ENCODE measurements around the gene SIGLEC12. TPM values are rescaled to one million over a fixed set of nuclear protein-coding genes. Genes with fewer than 3 reads are reported as not detected.
"Not testable (repeated sequence)": the region's sequence is repeated elsewhere in the genome, so short reads cannot be mapped to it uniquely, and the experiment has no call there.

Gene SIGLEC12
- total and polyA plus RNA-seq, 5 donors from 2014 or later = 0.57 to 1.3 TPM; not detected in 3

- no peak overlapping the region for H3K4me3 Mint-ChIP-seq
- DNase-seq (no peak), ATAC-seq (ENCODE audit: low read depth in 2 of 2) (no peak)
- Histone ChIP-seq H3K9me3 (ENCODE audit: control insufficient read depth in 2 of 2, low read length in 2 of 2) (no peaks in the 10 kb centered on the region), H3K27me3 (ENCODE audit: control insufficient read depth, insufficient read depth, low read length) (peaks cover 9% of the 10 kb centered on the region), H3K36me3 (ENCODE audit: control insufficient read depth, insufficient read depth, low read length) (no peaks in the 10 kb centered on the region), H3K27ac (ENCODE audit: insufficient read depth, low read length, poor library complexity, severe bottlenecking) (no peak overlapping the region), H3K4me1 (ENCODE audit: control insufficient read depth, insufficient read depth, low read length, poor library complexity, severe bottlenecking) (no peaks in the 10 kb centered on the region), H3K4me3 (ENCODE audit: low read depth, low read length) (no peak overlapping the region)
- H3K4me1 Mint-ChIP-seq = peaks cover 0 to 5% (median 2%) of the 10 kb centered on the region in 4 donors
- no peaks in the 10 kb centered on the region for H3K36me3 Mint-ChIP-seq
- no peaks in the 10 kb centered on the region for H3K9me3 Mint-ChIP-seq
- no peak overlapping the region for H3K27ac Mint-ChIP-seq
- peaks cover 38% of the 10 kb centered on the region for H3K27me3 Mint-ChIP-seq
These were observed 33.1 kb downstream of the SIGLEC12 start for GRCh38 chr19:51468545-51468920.

GRCh38 chr19:51467864-51468544 is 33.6 kb downstream of the SIGLEC12 start:
- H3K36me3 Mint-ChIP-seq = no peaks in the 10 kb centered on the region
- Histone ChIP-seq H3K4me1 (ENCODE audit: control insufficient read depth, insufficient read depth, low read length, poor library complexity, severe bottlenecking) (no peaks in the 10 kb centered on the region), H3K27me3 (ENCODE audit: control insufficient read depth, insufficient read depth, low read length) (peaks cover 9% of the 10 kb centered on the region), H3K27ac (ENCODE audit: insufficient read depth, low read length, poor library complexity, severe bottlenecking) (no peak overlapping the region), H3K36me3 (ENCODE audit: control insufficient read depth, insufficient read depth, low read length) (no peaks in the 10 kb centered on the region), H3K9me3 (ENCODE audit: control insufficient read depth in 2 of 2, low read length in 2 of 2) (no peaks in the 10 kb centered on the region), H3K4me3 (ENCODE audit: low read depth, low read length) (no peak overlapping the region)
- peaks cover 37% of the 10 kb centered on the region for H3K27me3 Mint-ChIP-seq
- no peak overlapping the region for H3K27ac Mint-ChIP-seq
- ATAC-seq (ENCODE audit: low read depth in 2 of 2) (no peak), DNase-seq (no peak)
- no peaks in the 10 kb centered on the region for H3K9me3 Mint-ChIP-seq
- H3K4me1 Mint-ChIP-seq = peaks cover 0 to 5% (median 2%) of the 10 kb centered on the region in 4 donors
- no peak overlapping the region for H3K4me3 Mint-ChIP-seq

GRCh38 chr19:51466723-51467122 is 34.9 kb downstream of the SIGLEC12 start:
- Mint-ChIP-seq H3K36me3 (no peaks in the 10 kb centered on the region), H3K27ac (no peak overlapping the region), H3K9me3 (no peaks in the 10 kb centered on the region), H3K4me3 (no peak overlapping the region), H3K4me1 (peaks cover 0 to 5% (median 2%) of the 10 kb centered on the region in 4 donors), H3K27me3 (peaks cover 38% of the 10 kb centered on the region)
- H3K4me3 ChIP-seq (ENCODE audit: low read depth, low read length) = no peak overlapping the region
- H3K4me1 ChIP-seq (ENCODE audit: control insufficient read depth, insufficient read depth, low read length, poor library complexity, severe bottlenecking) = no peaks in the 10 kb centered on the region
- no peaks in the 10 kb centered on the region for H3K9me3 ChIP-seq (ENCODE audit: control insufficient read depth in 2 of 2, low read length in 2 of 2)
- DNase-seq (no peak), ATAC-seq (ENCODE audit: low read depth in 2 of 2) (no peak)
- H3K27me3 ChIP-seq (ENCODE audit: control insufficient read depth, insufficient read depth, low read length) = peaks cover 6% of the 10 kb centered on the region
- H3K36me3 ChIP-seq (ENCODE audit: control insufficient read depth, insufficient read depth, low read length) = no peaks in the 10 kb centered on the region
- H3K27ac ChIP-seq (ENCODE audit: insufficient read depth, low read length, poor library complexity, severe bottlenecking) = no peak overlapping the region

- not testable (repeated sequence) for H3K9me3 ChIP-seq (ENCODE audit: control insufficient read depth in 2 of 2, low read length in 2 of 2); DNase-seq; H3K9me3 Mint-ChIP-seq; H3K36me3 ChIP-seq (ENCODE audit: control insufficient read depth, insufficient read depth, low read length); H3K27ac Mint-ChIP-seq; H3K36me3 Mint-ChIP-seq; H3K4me3 ChIP-seq (ENCODE audit: low read depth, low read length); H3K27ac ChIP-seq (ENCODE audit: insufficient read depth, low read length, poor library complexity, severe bottlenecking); ATAC-seq (ENCODE audit: low read depth in 2 of 2); H3K27me3 ChIP-seq (ENCODE audit: control insufficient read depth, insufficient read depth, low read length); H3K4me3 Mint-ChIP-seq; H3K4me1 ChIP-seq (ENCODE audit: control insufficient read depth, insufficient read depth, low read length, poor library complexity, severe bottlenecking); H3K4me1 Mint-ChIP-seq
- H3K27me3 Mint-ChIP-seq = peaks cover 38% of the 10 kb centered on the region
These were observed 37.5 kb downstream of the SIGLEC12 start for GRCh38 chr19:51463976-51464581.

GRCh38 chr19:51462681-51463080 is 38.9 kb downstream of the SIGLEC12 start:
- peaks cover 0 to 4% (median 2%) of the 10 kb centered on the region in 4 donors for H3K4me1 Mint-ChIP-seq
- Histone ChIP-seq H3K36me3 (ENCODE audit: control insufficient read depth, insufficient read depth, low read length) (no peaks in the 10 kb centered on the region), H3K4me1 (ENCODE audit: control insufficient read depth, insufficient read depth, low read length, poor library complexity, severe bottlenecking) (no peaks in the 10 kb centered on the region), H3K27ac (ENCODE audit: insufficient read depth, low read length, poor library complexity, severe bottlenecking) (no peak overlapping the region), H3K4me3 (ENCODE audit: low read depth, low read length) (no peak overlapping the region), H3K9me3 (ENCODE audit: control insufficient read depth in 2 of 2, low read length in 2 of 2) (no peaks in the 10 kb centered on the region), H3K27me3 (ENCODE audit: control insufficient read depth, insufficient read depth, low read length) (peaks cover 6% of the 10 kb centered on the region)
- peaks cover 35% of the 10 kb centered on the region for H3K27me3 Mint-ChIP-seq
- H3K27ac Mint-ChIP-seq = no peak overlapping the region
- no peak overlapping the region for H3K4me3 Mint-ChIP-seq
- peaks cover 0 to 1% (median 0%) of the 10 kb centered on the region in 7 donors for H3K9me3 Mint-ChIP-seq
- ATAC-seq (ENCODE audit: low read depth in 2 of 2) (no peak), DNase-seq (no peak)
- no peaks in the 10 kb centered on the region for H3K36me3 Mint-ChIP-seq

- H3K4me1 ChIP-seq (ENCODE audit: control insufficient read depth, insufficient read depth, low read length, poor library complexity, severe bottlenecking) = no peaks in the 10 kb centered on the region
- no peaks in the 10 kb centered on the region for H3K36me3 ChIP-seq (ENCODE audit: control insufficient read depth, insufficient read depth, low read length)
- H3K9me3 ChIP-seq (ENCODE audit: control insufficient read depth in 2 of 2, low read length in 2 of 2) = no peaks in the 10 kb centered on the region
- H3K4me3 ChIP-seq (ENCODE audit: low read depth, low read length) = no peak overlapping the region
- H3K9me3 Mint-ChIP-seq = peaks cover 0 to 1% (median 0%) of the 10 kb centered on the region in 7 donors
- no peak for ATAC-seq (ENCODE audit: low read depth in 2 of 2)
- DNase-seq = no peak
- H3K27me3 Mint-ChIP-seq = peaks cover 31% of the 10 kb centered on the region
- no peak overlapping the region for H3K27ac ChIP-seq (ENCODE audit: insufficient read depth, low read length, poor library complexity, severe bottlenecking)
- H3K36me3 Mint-ChIP-seq = no peaks in the 10 kb centered on the region
- no peak overlapping the region for H3K27ac Mint-ChIP-seq
- peaks cover 6% of the 10 kb centered on the region for H3K27me3 ChIP-seq (ENCODE audit: control insufficient read depth, insufficient read depth, low read length)
- H3K4me1 Mint-ChIP-seq = peaks cover 0 to 4% (median 0%) of the 10 kb centered on the region in 4 donors
- H3K4me3 Mint-ChIP-seq = no peak overlapping the region
These were observed 39.3 kb downstream of the SIGLEC12 start for GRCh38 chr19:51462276-51462675.

- Histone ChIP-seq H3K4me1 (ENCODE audit: control insufficient read depth, insufficient read depth, low read length, poor library complexity, severe bottlenecking) (no peaks in the 10 kb centered on the region), H3K9me3 (ENCODE audit: control insufficient read depth in 2 of 2, low read length in 2 of 2) (no peaks in the 10 kb centered on the region), H3K27me3 (ENCODE audit: control insufficient read depth, insufficient read depth, low read length) (peaks cover 6% of the 10 kb centered on the region), H3K4me3 (ENCODE audit: low read depth, low read length) (no peak overlapping the region), H3K36me3 (ENCODE audit: control insufficient read depth, insufficient read depth, low read length) (no peaks in the 10 kb centered on the region), H3K27ac (ENCODE audit: insufficient read depth, low read length, poor library complexity, severe bottlenecking) (no peak overlapping the region)
- Mint-ChIP-seq H3K27ac (no peak overlapping the region), H3K36me3 (no peaks in the 10 kb centered on the region), H3K4me1 (peaks cover 0 to 4% (median 0%) of the 10 kb centered on the region in 4 donors), H3K4me3 (no peak overlapping the region), H3K27me3 (peaks cover 27% of the 10 kb centered on the region), H3K9me3 (peaks cover 0 to 1% (median 0%) of the 10 kb centered on the region in 7 donors)
- ATAC-seq (ENCODE audit: low read depth in 2 of 2) (no peak), DNase-seq (no peak)
These were observed 39.9 kb downstream of the SIGLEC12 start for GRCh38 chr19:51461723-51462161.

Measured in CD4-positive, CD25-positive, alpha-beta regulatory T cell (primary cell).